Activated T-cell treated with anti-CD3 and anti-CD28 coated beads for 1 hour (primary cell): ENCODE results near the gene STX1B.

ENCODE experiments used
- DNase-seq: peaks from one replicate; pipeline ENCODE4 v3.0.0-alpha.2; 2020; ENCODE audit warnings: low read depth

Gene STX1B

GRCh38 chr16:30979170-30980022 is 31.0 kb downstream of the STX1B start:
- DNase-seq: no peak

GRCh38 chr16:30977502-30977901 is 32.9 kb downstream of the STX1B start:
- no peak for DNase-seq

- DNase-seq: no peak
These were observed 34.0 kb downstream of the STX1B start for GRCh38 chr16:30976486-30976885.

- DNase-seq: no peak
These were observed 36.1 kb downstream of the STX1B start for GRCh38 chr16:30974348-30974747.

- DNase-seq: no peak
These were observed 37.6 kb downstream of the STX1B start for GRCh38 chr16:30972872-30973271.

GRCh38 chr16:30971298-30971697 is 39.1 kb downstream of the STX1B start:
- no peak for DNase-seq

GRCh38 chr16:30969246-30969842 is 41.1 kb downstream of the STX1B start:
- DNase-seq: no peak

- no peak for DNase-seq
These were observed 42.6 kb downstream of the STX1B start for GRCh38 chr16:30967795-30968194.

GRCh38 chr16:30966033-30966619 is 44.3 kb downstream of the STX1B start:
- DNase-seq: no peak

GRCh38 chr16:30965436-30965835 is 45.0 kb downstream of the STX1B start:
- no peak for DNase-seq

- no peak for DNase-seq
These were observed 45.7 kb downstream of the STX1B start for GRCh38 chr16:30964574-30965226.

GRCh38 chr16:30963925-30964511 is 46.4 kb downstream of the STX1B start:
- no peak for DNase-seq

- no peak for DNase-seq
These were observed 49.1 kb downstream of the STX1B start for GRCh38 chr16:30961384-30961783.

- no peak for DNase-seq
These were observed 52.0 kb downstream of the STX1B start for GRCh38 chr16:30958175-30959079.

GRCh38 chr16:30957456-30958174 is 52.8 kb downstream of the STX1B start, which contains the start of gene SETD1A:
Gene SETD1A, plus strand, starts transcription at chr16:30957754. Its CDS starts 978 bp downstream, at chr16:30958732.
- DNase-seq: peak; percentile 98

- DNase-seq: peak; percentile 85
These were observed 53.6 kb downstream of the STX1B start for GRCh38 chr16:30956601-30957455.

- DNase-seq: no peak
These were observed 55.4 kb downstream of the STX1B start for GRCh38 chr16:30954993-30955392.

GRCh38 chr16:30953511-30954124 is 56.8 kb downstream of the STX1B start:
- peak; percentile 46 for DNase-seq

GRCh38 chr16:30953111-30953510 is 57.3 kb downstream of the STX1B start:
- DNase-seq: no peak
